ENCODE measurements around the gene INSM1. TPM values are rescaled to one million over a fixed set of nuclear protein-coding genes. Genes with fewer than 3 reads are reported as not detected.

Gene INSM1
- total and polyA plus RNA-seq, 2 of the 13 experiments (the other 11 are each of a cell fraction or from before 2014, with no cell fraction given) = not detected

DNA sequence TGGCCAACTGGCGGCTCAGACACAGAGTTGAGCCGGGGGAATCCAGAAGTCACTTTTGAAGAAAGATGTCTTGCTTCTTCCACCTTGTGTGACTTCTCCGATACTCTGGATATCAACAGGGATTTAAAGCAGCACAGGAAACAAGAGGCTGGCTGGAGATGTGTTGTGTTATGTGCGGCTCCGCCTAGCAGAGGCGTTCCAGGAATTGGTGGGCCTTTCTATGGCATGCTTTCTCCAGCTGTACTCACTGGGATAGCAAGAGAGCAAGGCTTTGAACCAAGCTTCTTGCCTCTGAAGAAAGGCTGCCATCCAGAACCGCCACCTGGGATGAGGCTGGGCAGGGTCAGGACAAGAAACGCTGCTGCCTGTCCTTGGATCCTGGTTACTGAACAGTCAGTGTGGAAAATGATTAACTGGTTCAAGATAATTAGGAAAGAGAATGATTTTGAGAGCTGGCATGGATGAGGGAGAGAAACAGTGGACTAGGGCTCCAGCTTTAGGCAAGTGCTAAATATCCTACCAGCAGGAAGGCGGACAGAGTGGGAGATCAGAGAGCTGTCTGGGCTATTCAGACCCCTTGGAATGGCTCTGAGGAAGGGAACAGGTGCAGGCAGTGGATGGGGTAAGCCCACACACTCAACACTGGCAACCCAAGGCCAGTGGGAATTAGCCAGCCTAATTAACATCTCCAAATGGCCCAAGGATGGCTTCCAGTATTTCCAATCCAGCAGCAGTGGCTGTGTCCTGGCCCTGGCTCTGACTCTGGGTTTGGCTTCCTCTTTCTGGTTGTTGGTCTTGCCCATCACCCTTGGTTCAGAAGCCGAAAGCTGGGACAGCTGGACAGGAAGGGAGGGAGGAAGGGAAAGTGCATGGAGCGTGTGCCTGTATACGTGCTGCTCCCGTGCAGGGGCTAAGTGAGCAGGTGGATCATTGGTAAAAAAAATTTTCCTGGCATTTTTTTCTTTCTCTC, 31.9 kb downstream of the INSM1 start (continued):
- TF ChIP-seq, protein P1, sequence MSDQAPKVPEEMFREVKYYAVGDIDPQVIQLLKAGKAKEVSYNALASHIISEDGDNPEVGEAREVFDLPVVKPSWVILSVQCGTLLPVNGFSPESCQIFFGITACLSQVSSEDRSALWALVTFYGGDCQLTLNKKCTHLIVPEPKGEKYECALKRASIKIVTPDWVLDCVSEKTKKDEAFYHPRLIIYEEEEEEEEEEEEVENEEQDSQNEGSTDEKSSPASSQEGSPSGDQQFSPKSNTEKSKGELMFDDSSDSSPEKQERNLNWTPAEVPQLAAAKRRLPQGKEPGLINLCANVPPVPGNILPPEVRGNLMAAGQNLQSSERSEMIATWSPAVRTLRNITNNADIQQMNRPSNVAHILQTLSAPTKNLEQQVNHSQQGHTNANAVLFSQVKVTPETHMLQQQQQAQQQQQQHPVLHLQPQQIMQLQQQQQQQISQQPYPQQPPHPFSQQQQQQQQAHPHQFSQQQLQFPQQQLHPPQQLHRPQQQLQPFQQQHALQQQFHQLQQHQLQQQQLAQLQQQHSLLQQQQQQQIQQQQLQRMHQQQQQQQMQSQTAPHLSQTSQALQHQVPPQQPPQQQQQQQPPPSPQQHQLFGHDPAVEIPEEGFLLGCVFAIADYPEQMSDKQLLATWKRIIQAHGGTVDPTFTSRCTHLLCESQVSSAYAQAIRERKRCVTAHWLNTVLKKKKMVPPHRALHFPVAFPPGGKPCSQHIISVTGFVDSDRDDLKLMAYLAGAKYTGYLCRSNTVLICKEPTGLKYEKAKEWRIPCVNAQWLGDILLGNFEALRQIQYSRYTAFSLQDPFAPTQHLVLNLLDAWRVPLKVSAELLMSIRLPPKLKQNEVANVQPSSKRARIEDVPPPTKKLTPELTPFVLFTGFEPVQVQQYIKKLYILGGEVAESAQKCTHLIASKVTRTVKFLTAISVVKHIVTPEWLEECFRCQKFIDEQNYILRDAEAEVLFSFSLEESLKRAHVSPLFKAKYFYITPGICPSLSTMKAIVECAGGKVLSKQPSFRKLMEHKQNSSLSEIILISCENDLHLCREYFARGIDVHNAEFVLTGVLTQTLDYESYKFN (CRISPR knock-in tag; conservative IDR thresholded peaks at IDR 0.05) = peak; percentile 19; the same call in 1 of the 2 replicates
- TF ChIP-seq ZBTB7A (CRISPR knock-in tag; IDR thresholded peaks at IDR 0.05) = no peak
- no peak for TF ChIP-seq TRIM24 (CRISPR knock-in tag; IDR thresholded peaks at IDR 0.05)
- TF ChIP-seq, protein P2, sequence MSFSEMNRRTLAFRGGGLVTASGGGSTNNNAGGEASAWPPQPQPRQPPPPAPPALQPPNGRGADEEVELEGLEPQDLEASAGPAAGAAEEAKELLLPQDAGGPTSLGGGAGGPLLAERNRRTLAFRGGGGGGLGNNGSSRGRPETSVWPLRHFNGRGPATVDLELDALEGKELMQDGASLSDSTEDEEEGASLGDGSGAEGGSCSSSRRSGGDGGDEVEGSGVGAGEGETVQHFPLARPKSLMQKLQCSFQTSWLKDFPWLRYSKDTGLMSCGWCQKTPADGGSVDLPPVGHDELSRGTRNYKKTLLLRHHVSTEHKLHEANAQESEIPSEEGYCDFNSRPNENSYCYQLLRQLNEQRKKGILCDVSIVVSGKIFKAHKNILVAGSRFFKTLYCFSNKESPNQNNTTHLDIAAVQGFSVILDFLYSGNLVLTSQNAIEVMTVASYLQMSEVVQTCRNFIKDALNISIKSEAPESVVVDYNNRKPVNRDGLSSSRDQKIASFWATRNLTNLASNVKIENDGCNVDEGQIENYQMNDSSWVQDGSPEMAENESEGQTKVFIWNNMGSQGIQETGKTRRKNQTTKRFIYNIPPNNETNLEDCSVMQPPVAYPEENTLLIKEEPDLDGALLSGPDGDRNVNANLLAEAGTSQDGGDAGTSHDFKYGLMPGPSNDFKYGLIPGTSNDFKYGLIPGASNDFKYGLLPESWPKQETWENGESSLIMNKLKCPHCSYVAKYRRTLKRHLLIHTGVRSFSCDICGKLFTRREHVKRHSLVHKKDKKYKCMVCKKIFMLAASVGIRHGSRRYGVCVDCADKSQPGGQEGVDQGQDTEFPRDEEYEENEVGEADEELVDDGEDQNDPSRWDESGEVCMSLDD (CRISPR knock-in tag; IDR thresholded peaks at IDR 0.05; ENCODE audit: borderline replicate concordance) = no peak
- TF ChIP-seq ZBTB7B (CRISPR knock-in tag; IDR thresholded peaks at IDR 0.05) = no peak
- TF ChIP-seq HCFC1 (IDR thresholded peaks at IDR 0.05; ENCODE audit: low read depth, low read length) = no peak
- TF ChIP-seq KMT2B (CRISPR knock-in tag; IDR thresholded peaks at IDR 0.05) = no peak
- TF ChIP-seq MAF1 (CRISPR knock-in tag; IDR thresholded peaks at IDR 0.05; ENCODE audit: borderline replicate concordance) = no peak
- TF ChIP-seq, protein P3, sequence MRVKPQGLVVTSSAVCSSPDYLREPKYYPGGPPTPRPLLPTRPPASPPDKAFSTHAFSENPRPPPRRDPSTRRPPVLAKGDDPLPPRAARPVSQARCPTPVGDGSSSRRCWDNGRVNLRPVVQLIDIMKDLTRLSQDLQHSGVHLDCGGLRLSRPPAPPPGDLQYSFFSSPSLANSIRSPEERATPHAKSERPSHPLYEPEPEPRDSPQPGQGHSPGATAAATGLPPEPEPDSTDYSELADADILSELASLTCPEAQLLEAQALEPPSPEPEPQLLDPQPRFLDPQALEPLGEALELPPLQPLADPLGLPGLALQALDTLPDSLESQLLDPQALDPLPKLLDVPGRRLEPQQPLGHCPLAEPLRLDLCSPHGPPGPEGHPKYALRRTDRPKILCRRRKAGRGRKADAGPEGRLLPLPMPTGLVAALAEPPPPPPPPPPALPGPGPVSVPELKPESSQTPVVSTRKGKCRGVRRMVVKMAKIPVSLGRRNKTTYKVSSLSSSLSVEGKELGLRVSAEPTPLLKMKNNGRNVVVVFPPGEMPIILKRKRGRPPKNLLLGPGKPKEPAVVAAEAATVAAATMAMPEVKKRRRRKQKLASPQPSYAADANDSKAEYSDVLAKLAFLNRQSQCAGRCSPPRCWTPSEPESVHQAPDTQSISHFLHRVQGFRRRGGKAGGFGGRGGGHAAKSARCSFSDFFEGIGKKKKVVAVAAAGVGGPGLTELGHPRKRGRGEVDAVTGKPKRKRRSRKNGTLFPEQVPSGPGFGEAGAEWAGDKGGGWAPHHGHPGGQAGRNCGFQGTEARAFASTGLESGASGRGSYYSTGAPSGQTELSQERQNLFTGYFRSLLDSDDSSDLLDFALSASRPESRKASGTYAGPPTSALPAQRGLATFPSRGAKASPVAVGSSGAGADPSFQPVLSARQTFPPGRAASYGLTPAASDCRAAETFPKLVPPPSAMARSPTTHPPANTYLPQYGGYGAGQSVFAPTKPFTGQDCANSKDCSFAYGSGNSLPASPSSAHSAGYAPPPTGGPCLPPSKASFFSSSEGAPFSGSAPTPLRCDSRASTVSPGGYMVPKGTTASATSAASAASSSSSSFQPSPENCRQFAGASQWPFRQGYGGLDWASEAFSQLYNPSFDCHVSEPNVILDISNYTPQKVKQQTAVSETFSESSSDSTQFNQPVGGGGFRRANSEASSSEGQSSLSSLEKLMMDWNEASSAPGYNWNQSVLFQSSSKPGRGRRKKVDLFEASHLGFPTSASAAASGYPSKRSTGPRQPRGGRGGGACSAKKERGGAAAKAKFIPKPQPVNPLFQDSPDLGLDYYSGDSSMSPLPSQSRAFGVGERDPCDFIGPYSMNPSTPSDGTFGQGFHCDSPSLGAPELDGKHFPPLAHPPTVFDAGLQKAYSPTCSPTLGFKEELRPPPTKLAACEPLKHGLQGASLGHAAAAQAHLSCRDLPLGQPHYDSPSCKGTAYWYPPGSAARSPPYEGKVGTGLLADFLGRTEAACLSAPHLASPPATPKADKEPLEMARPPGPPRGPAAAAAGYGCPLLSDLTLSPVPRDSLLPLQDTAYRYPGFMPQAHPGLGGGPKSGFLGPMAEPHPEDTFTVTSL (CRISPR knock-in tag; IDR thresholded peaks at IDR 0.05; ENCODE audit: borderline replicate concordance) = no peak
- TF ChIP-seq REPIN1 (CRISPR knock-in tag; IDR thresholded peaks at IDR 0.05; ENCODE audit: borderline replicate concordance, low read depth) = no peak
- peak; percentile 38; the same call in 1 of the 2 replicates for TF ChIP-seq SALL1 (CRISPR knock-in tag; IDR thresholded peaks at IDR 0.05)
- TF ChIP-seq ZNF180 (CRISPR knock-in tag; IDR thresholded peaks at IDR 0.05; ENCODE audit: borderline replicate concordance, low read depth) = no peak
- no peak for TF ChIP-seq SIX4 (CRISPR knock-in tag; IDR thresholded peaks at IDR 0.05)
- TF ChIP-seq, protein P4, sequence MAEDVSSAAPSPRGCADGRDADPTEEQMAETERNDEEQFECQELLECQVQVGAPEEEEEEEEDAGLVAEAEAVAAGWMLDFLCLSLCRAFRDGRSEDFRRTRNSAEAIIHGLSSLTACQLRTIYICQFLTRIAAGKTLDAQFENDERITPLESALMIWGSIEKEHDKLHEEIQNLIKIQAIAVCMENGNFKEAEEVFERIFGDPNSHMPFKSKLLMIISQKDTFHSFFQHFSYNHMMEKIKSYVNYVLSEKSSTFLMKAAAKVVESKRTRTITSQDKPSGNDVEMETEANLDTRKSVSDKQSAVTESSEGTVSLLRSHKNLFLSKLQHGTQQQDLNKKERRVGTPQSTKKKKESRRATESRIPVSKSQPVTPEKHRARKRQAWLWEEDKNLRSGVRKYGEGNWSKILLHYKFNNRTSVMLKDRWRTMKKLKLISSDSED (CRISPR knock-in tag; IDR thresholded peaks at IDR 0.05) = no peak
- no peak for TF ChIP-seq ZFP1 (CRISPR knock-in tag; IDR thresholded peaks at IDR 0.05)

Measured in HepG2 (cell line).